Endothelial cell (in vitro differentiated cells): ENCODE measurements around the gene FBXO44. TPM values are rescaled to one million over a fixed set of nuclear protein-coding genes. Genes with fewer than 3 reads are reported as not detected.
A peak's percentile ranks its signal among the peaks of the same experiment; 100 is the strongest.

Experiments
- DNase-seq: peaks from one replicate; pipeline ENCODE4 v3.0.0; 2021; ENCODE audit warnings: low spot score
- H3K27ac Mint-ChIP-seq: one replicate; pipeline ENCODE4 v1.8.0; 2021; ENCODE audit warnings: mixed read lengths, inconsistent platforms; ENCODE audit not compliant: unreplicated experiment
- H3K27me3 Mint-ChIP-seq: one replicate; pipeline ENCODE4 v1.8.0; 2021; ENCODE audit warnings: mild to moderate bottlenecking, moderate library complexity, mixed read lengths, inconsistent platforms; ENCODE audit not compliant: unreplicated experiment
- H3K36me3 Mint-ChIP-seq: one replicate; pipeline ENCODE4 v1.8.0; 2021; ENCODE audit warnings: mild to moderate bottlenecking, low read depth, mixed read lengths, inconsistent platforms; ENCODE audit not compliant: unreplicated experiment
- H3K4me1 Mint-ChIP-seq: one replicate; pipeline ENCODE4 v1.8.0; 2021; ENCODE audit warnings: mild to moderate bottlenecking, mixed read lengths, inconsistent platforms; ENCODE audit not compliant: unreplicated experiment
- H3K4me3 Mint-ChIP-seq: one replicate; pipeline ENCODE4 v1.8.0; 2021; ENCODE audit warnings: mild to moderate bottlenecking, mixed read lengths, inconsistent platforms; ENCODE audit not compliant: unreplicated experiment
- H3K9me3 Mint-ChIP-seq: one replicate; pipeline ENCODE4 v1.8.0; 2021; ENCODE audit warnings: mixed read lengths, inconsistent platforms; ENCODE audit not compliant: unreplicated experiment
- CTCF ChIP-seq: fragments of 200-600 bp; sonication (generic); IDR thresholded peaks from one replicate; pipeline ENCODE4 v1.5.0; 2021; ENCODE audit warnings: antibody characterized with exemption; ENCODE audit not compliant: unreplicated experiment
- total RNA-seq: library from RNA; stranded (reverse); fragmentation: NEBNext Ultra II Directional; extraction: Animal tissue kit (Norgen Biotek cat#: 25700); gene quantifications from one replicate; pipeline ENCODE4 v1.2.1, GENCODE V29; 2021; ENCODE audit not compliant: unreplicated experiment

FBXO44 gene
- total RNA-seq, 1 donor from 2014 or later, result 10.2 TPM

GRCh38 chr1:11648039-11648438 is 6.6 kb upstream of the FBXO44 start:
- Mint-ChIP-seq H3K36me3 (peaks cover 4% of the 10 kb centered on the region), H3K27ac (no peak overlapping the region), H3K9me3 (no peaks in the 10 kb centered on the region), H3K4me1 (peaks cover 2% of the 10 kb centered on the region), H3K27me3 (peaks cover 16% of the 10 kb centered on the region), H3K4me3 (no peak overlapping the region)
- no peak for DNase-seq
- TF ChIP-seq CTCF, result no peak

- TF ChIP-seq CTCF, result no peak
- peaks cover 4% of the 10 kb centered on the region for H3K36me3 Mint-ChIP-seq
- DNase-seq, result no peak
- H3K27ac Mint-ChIP-seq, result no peak overlapping the region
- no peaks in the 10 kb centered on the region for H3K9me3 Mint-ChIP-seq
- H3K27me3 Mint-ChIP-seq, result peaks cover 16% of the 10 kb centered on the region
- peaks cover 2% of the 10 kb centered on the region for H3K4me1 Mint-ChIP-seq
- no peak overlapping the region for H3K4me3 Mint-ChIP-seq
Measured at GRCh38 chr1:11648732-11649158, 5.9 kb upstream of the FBXO44 start.

- peaks cover 16% of the 10 kb centered on the region for H3K27me3 Mint-ChIP-seq
- no peaks in the 10 kb centered on the region for H3K9me3 Mint-ChIP-seq
- TF ChIP-seq CTCF, result no peak
- H3K36me3 Mint-ChIP-seq, result peaks cover 4% of the 10 kb centered on the region
- no peak overlapping the region for H3K4me3 Mint-ChIP-seq
- peaks cover 2% of the 10 kb centered on the region for H3K4me1 Mint-ChIP-seq
- no peak overlapping the region for H3K27ac Mint-ChIP-seq
- DNase-seq, result no peak
Measured at GRCh38 chr1:11649237-11649623, 5.4 kb upstream of the FBXO44 start.

- H3K27ac Mint-ChIP-seq, result no peak overlapping the region
- peaks cover 16% of the 10 kb centered on the region for H3K27me3 Mint-ChIP-seq
- H3K36me3 Mint-ChIP-seq, result peaks cover 4% of the 10 kb centered on the region
- no peak overlapping the region for H3K4me3 Mint-ChIP-seq
- H3K4me1 Mint-ChIP-seq, result peaks cover 2% of the 10 kb centered on the region
- no peak for TF ChIP-seq CTCF
- DNase-seq, result no peak
- no peaks in the 10 kb centered on the region for H3K9me3 Mint-ChIP-seq
Measured at GRCh38 chr1:11649624-11650330, 4.9 kb upstream of the FBXO44 start.

GRCh38 chr1:11650331-11650991 is 4.2 kb upstream of the FBXO44 start:
- Mint-ChIP-seq H3K9me3 (no peaks in the 10 kb centered on the region), H3K36me3 (peaks cover 4% of the 10 kb centered on the region), H3K4me3 (no peak overlapping the region), H3K27me3 (peaks cover 19% of the 10 kb centered on the region), H3K4me1 (peaks cover 2% of the 10 kb centered on the region), H3K27ac (no peak overlapping the region)
- DNase-seq, result peak; percentile 85
- no peak for TF ChIP-seq CTCF
